Measurements from ENCODE around the gene PLXNA1.

DNA sequence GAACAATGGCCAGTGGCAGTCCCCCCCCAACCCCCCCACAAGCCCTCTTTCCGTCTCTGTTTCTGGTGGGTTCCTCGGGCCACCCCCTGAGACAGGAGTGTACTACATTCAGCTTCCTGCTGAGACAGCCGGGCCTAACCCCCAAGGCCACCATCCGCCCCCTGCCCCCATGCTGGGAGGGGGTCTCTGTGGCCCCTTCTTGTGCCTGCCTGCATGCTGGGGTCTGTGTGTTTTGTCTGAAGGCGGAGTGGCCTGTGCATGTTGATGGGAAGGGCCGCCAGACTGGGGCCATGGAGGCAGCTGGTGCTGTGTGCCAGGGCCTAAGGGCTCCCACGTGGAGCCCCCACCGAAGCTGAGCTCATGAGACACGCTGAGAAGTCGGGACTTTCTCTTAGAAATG, 26.6 kb downstream of the PLXNA1 start:
- TF ChIP-seq, protein P1, sequence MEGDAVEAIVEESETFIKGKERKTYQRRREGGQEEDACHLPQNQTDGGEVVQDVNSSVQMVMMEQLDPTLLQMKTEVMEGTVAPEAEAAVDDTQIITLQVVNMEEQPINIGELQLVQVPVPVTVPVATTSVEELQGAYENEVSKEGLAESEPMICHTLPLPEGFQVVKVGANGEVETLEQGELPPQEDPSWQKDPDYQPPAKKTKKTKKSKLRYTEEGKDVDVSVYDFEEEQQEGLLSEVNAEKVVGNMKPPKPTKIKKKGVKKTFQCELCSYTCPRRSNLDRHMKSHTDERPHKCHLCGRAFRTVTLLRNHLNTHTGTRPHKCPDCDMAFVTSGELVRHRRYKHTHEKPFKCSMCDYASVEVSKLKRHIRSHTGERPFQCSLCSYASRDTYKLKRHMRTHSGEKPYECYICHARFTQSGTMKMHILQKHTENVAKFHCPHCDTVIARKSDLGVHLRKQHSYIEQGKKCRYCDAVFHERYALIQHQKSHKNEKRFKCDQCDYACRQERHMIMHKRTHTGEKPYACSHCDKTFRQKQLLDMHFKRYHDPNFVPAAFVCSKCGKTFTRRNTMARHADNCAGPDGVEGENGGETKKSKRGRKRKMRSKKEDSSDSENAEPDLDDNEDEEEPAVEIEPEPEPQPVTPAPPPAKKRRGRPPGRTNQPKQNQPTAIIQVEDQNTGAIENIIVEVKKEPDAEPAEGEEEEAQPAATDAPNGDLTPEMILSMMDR (IDR thresholded peaks at IDR 0.05 in 2 of 3, conservative IDR thresholded peaks at IDR 0.05 in 1 of 3; ENCODE audit: borderline replicate concordance in 1 of 3, insufficient read depth in 1 of 3, low read depth in 2 of 3, low read length in 2 of 3): no peak
- no peak for TF ChIP-seq POLR2A (IDR thresholded peaks at IDR 0.05; ENCODE audit: borderline replicate concordance, extremely low read depth, insufficient read depth, insufficient read length)
